ENCODE data around the gene ADARB2.

The ADARB2 gene

DNA sequence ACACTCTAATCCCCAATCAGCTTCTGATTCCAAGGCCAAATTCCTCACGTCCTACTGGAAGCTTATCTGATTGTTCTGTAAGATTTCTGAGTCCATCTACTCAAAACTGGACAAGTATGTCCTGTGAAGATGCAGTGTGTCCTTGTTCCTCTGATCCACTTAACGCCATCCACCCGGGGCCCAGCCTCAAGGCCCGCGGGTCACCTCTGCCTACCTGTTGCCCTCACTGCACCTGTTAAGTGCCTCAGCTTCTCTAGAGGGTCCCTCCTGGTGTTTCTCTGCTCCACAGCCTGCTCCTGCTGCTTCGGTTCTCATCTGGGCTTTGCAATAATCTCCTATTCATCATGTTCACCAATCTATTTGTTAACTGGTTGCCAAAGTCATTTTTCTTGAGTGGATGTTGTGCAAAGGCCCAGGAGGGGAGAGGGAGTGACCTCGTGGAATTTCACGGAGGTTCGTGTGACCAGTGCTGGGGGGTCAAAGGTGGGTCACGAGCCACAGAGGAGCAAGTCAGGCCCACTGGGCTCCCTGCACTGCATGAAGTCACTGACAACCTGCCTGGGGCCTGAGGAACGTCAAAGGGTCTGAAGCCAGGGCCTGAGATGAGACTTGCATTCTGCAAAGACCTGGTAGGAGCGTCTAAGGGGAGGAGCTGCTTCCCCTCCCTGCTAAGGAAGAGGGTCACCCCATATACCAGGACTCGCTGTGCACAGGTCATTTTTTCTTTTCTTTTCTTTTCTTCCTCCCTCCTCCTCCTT, 343.0 kb downstream of the ADARB2 start:
- CTCF ChIA-PET = interaction anchor here (0.7 kb wide), 1 partner anchor 89 kb away, joined by 4 read pairs; no protein-coding TSS in a partner anchor
- DNase-seq (ENCODE audit: extremely low spot score) = no peak
- TF ChIP-seq FOXA1 (IDR thresholded peaks at IDR 0.05) = no peak
- POLR2A ChIA-PET = no interaction called here

DNA sequence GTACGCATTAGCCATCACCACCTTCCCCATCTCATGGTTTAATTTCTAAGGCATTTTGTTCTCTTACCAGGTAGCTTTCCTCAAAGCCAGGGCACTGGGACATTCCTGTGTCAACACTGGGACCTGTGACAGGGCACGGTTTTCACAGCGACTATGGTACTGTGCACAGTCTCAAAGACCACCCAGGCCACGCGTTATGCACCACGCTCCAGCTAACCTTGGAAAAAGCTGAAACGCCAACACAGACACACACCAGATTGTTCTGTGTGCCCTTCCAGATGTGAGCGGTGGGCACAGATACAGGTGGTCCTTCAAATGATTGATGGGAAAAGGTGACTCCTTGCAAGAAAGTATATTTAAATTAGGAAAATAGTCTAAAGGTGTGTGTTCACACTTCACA, 343.8 kb downstream of the ADARB2 start:
- ChIA-PET CTCF (interaction anchor here (0.9 kb wide), 1 partner anchor 27 kb away, joined by 3 read pairs; no protein-coding TSS in a partner anchor), POLR2A (no interaction called here)
- no peak for DNase-seq (ENCODE audit: extremely low spot score)
- TF ChIP-seq SP1 (IDR thresholded peaks at IDR 0.05) = no peak
- no peak for TF ChIP-seq SUZ12 (IDR thresholded peaks at IDR 0.05)
- no peak for TF ChIP-seq HDGF (IDR thresholded peaks at IDR 0.05; ENCODE audit: borderline replicate concordance)
- TF ChIP-seq FOXA1 (IDR thresholded peaks at IDR 0.05) = no peak
- no peak for TF ChIP-seq FOXK2 (IDR thresholded peaks at IDR 0.05)
- TF ChIP-seq ELF4 (IDR thresholded peaks at IDR 0.05) = no peak
- no peak for TF ChIP-seq BHLHE40 (IDR thresholded peaks at IDR 0.05; ENCODE audit: borderline replicate concordance)
- no peak for TF ChIP-seq TARDBP (IDR thresholded peaks at IDR 0.05)

DNA sequence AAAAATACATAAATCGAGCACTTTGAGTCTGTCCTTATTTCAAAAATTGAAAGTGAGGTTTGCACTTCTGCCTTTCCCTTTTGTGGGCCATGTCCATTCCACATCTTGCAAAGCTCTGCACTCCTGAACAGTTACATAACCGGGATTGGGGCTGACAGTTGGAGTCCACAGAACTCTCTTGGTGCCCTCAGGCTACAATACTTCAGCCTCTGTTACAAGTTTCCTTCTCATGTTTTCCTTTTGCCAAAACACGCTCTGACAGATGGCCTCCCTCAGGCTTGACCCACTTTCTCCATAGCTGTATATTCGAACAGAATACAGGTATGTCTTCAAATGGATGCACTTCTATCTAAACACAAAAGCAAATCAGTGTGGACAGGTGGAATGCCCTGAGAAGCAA, 345.2 kb downstream of the ADARB2 start:
- POLR2A ChIA-PET = no interaction called here
- CTCF ChIA-PET = no interaction called here

DNA sequence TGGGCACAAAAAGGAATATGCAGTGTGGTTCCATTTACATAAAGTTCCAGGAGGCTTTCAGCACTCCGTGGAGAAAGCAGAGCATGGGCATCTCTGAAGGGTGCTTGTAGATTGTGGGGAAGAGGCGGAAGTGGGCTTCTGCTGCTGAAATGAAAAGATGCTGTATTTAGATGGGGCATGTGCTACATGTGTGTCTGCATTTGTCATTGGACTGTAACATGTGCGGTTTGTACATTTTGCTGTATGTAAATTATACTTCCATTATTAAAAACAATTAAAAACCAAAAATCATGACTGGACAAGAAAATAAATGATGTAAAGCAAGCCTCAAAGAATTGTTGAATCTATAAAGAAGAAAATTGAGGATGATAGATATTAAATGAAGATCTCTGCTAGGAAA, 347.1 kb downstream of the ADARB2 start:
- CTCF ChIA-PET = interaction anchor here (1.3 kb wide), 1 partner anchor 21 kb away, joined by 3 read pairs; no protein-coding TSS in a partner anchor
- TF ChIP-seq NFRKB (IDR thresholded peaks at IDR 0.05) (no peak), FOXK2 (IDR thresholded peaks at IDR 0.05) (no peak), BHLHE40 (IDR thresholded peaks at IDR 0.05; ENCODE audit: borderline replicate concordance) (no peak), HDGF (IDR thresholded peaks at IDR 0.05; ENCODE audit: borderline replicate concordance) (no peak), ARNT (IDR thresholded peaks at IDR 0.05) (no peak), FOXA1 (IDR thresholded peaks at IDR 0.05) (no peak), CTBP1 (IDR thresholded peaks at IDR 0.05; ENCODE audit: borderline replicate concordance) (no peak), LEF1 (IDR thresholded peaks at IDR 0.05; ENCODE audit: borderline replicate concordance) (no peak), SP1 (IDR thresholded peaks at IDR 0.05) (no peak), SUZ12 (IDR thresholded peaks at IDR 0.05) (no peak), TARDBP (IDR thresholded peaks at IDR 0.05) (no peak), L3MBTL2 (conservative IDR thresholded peaks at IDR 0.05) (no peak), FOXM1 (IDR thresholded peaks at IDR 0.05; ENCODE audit: borderline replicate concordance) (no peak), ZNF384 (IDR thresholded peaks at IDR 0.05) (no peak), ELF4 (IDR thresholded peaks at IDR 0.05) (no peak)
- TF ChIP-seq, protein P1, sequence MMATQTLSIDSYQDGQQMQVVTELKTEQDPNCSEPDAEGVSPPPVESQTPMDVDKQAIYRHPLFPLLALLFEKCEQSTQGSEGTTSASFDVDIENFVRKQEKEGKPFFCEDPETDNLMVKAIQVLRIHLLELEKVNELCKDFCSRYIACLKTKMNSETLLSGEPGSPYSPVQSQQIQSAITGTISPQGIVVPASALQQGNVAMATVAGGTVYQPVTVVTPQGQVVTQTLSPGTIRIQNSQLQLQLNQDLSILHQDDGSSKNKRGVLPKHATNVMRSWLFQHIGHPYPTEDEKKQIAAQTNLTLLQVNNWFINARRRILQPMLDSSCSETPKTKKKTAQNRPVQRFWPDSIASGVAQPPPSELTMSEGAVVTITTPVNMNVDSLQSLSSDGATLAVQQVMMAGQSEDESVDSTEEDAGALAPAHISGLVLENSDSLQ (IDR thresholded peaks at IDR 0.05) = no peak
- DNase-seq (ENCODE audit: extremely low spot score) = no peak
- POLR2A ChIA-PET = no interaction called here

More for the DNA sequence above, 345.2 kb downstream of the ADARB2 start:
- DNase-seq (ENCODE audit: extremely low spot score) = no peak
- TF ChIP-seq, protein P1 (IDR thresholded peaks at IDR 0.05) = no peak
- TF ChIP-seq BHLHE40 (IDR thresholded peaks at IDR 0.05; ENCODE audit: borderline replicate concordance) (no peak), ARNT (IDR thresholded peaks at IDR 0.05) (no peak), SUZ12 (IDR thresholded peaks at IDR 0.05) (no peak), L3MBTL2 (conservative IDR thresholded peaks at IDR 0.05) (no peak)

DNA sequence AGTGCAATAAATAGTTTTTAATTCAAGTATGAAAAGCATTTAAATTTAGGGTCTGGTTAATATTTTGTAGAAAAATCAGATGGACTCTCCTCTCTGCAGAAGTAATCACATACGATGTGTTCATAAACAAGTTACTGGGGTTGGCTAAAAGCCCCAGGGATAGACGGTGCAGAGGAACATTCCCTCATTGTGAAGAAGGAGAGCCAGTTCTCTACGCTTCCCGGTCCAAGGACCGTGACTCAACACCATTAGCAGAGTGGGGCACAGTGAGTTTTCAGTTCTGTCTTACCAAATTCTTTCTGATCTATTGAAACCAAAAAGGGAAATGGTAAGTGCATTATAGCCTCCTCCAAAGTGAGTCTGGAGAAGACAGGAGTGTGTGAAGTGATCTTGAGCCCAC, 353.3 kb downstream of the ADARB2 start:
- ChIA-PET CTCF (no interaction called here), POLR2A (no interaction called here)
- no peak for TF ChIP-seq ZNF384 (IDR thresholded peaks at IDR 0.05)
- TF ChIP-seq BHLHE40 (IDR thresholded peaks at IDR 0.05; ENCODE audit: borderline replicate concordance) = no peak
- TF ChIP-seq L3MBTL2 (conservative IDR thresholded peaks at IDR 0.05) = no peak
- no peak for TF ChIP-seq TARDBP (IDR thresholded peaks at IDR 0.05)
- TF ChIP-seq ARNT (IDR thresholded peaks at IDR 0.05) = no peak
- no peak for TF ChIP-seq FOXA1 (IDR thresholded peaks at IDR 0.05)
- TF ChIP-seq, protein P1 (IDR thresholded peaks at IDR 0.05) = no peak
- no peak for TF ChIP-seq NFRKB (IDR thresholded peaks at IDR 0.05)
- no peak for TF ChIP-seq CTBP1 (IDR thresholded peaks at IDR 0.05; ENCODE audit: borderline replicate concordance)
- TF ChIP-seq HDGF (IDR thresholded peaks at IDR 0.05; ENCODE audit: borderline replicate concordance) = no peak
- TF ChIP-seq ELF4 (IDR thresholded peaks at IDR 0.05) = no peak
- no peak for TF ChIP-seq FOXK2 (IDR thresholded peaks at IDR 0.05)
- no peak for DNase-seq (ENCODE audit: extremely low spot score)

DNA sequence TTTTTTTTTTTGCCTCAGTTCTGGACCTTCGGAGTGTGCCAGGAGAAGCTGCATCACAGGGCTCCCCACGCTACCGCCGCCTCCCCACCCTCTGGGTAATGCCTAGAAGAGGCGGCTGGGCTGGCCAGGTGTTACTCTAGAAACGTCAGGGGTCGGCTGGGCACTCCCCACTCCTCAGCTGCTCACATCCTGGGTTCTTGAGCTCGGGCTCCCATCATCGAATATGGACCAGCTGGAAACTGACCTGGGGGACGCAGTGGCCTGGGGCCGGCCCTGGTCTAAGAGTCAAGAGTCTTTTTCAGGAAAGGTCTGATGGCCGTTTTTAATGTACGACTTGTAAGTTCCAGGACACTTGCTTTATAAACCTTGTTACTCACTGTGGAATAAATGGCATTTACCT, 354.6 kb downstream of the ADARB2 start:
- CTCF ChIA-PET = interaction anchor here (0.6 to 0.7 kb wide), 2 partner anchors 118 to 1017 kb away, joined by 3 to 4 read pairs; no protein-coding TSS in a partner anchor

More for the DNA sequence above, 354.6 kb downstream of the ADARB2 start:
- DNase-seq (ENCODE audit: extremely low spot score) = no peak
- no peak for TF ChIP-seq BHLHE40 (IDR thresholded peaks at IDR 0.05; ENCODE audit: borderline replicate concordance)
- TF ChIP-seq CTBP1 (IDR thresholded peaks at IDR 0.05; ENCODE audit: borderline replicate concordance) = no peak
- no peak for TF ChIP-seq L3MBTL2 (conservative IDR thresholded peaks at IDR 0.05)
- TF ChIP-seq SP1 (IDR thresholded peaks at IDR 0.05) = no peak
- no peak for TF ChIP-seq FOXM1 (IDR thresholded peaks at IDR 0.05; ENCODE audit: borderline replicate concordance)
- TF ChIP-seq ELF4 (IDR thresholded peaks at IDR 0.05) = no peak
- TF ChIP-seq, protein P1 (IDR thresholded peaks at IDR 0.05) = no peak
- no peak for TF ChIP-seq FOXA1 (IDR thresholded peaks at IDR 0.05)
- no peak for TF ChIP-seq HDGF (IDR thresholded peaks at IDR 0.05; ENCODE audit: borderline replicate concordance)
- TF ChIP-seq FOXK2 (IDR thresholded peaks at IDR 0.05) = no peak
- POLR2A ChIA-PET = no interaction called here

Data from HEK293T (cell line).